H7 (cell line): ENCODE measurements around the gene ADGRV1. TPM values are rescaled to one million over a fixed set of nuclear protein-coding genes. Genes with fewer than 3 reads are reported as not detected.
"Not testable (repeated sequence)": the region's sequence is repeated elsewhere in the genome, so short reads cannot be mapped to it uniquely, and the experiment has no call there.

Experiments used
- DNase-seq: peaks from one replicate; pipeline ENCODE4 v3.0.0; 2012
- H3K27me3 ChIP-seq: 2 replicates; pipeline ENCODE4 v1.6.0; 2011; ENCODE audit warnings: mild to moderate bottlenecking, low read length; ENCODE audit not compliant: control insufficient read depth, insufficient read depth
- H3K36me3 ChIP-seq: replicated peaks from 2 replicates; pipeline ENCODE4 v1.5.1; 2011; ENCODE audit warnings: low read length; ENCODE audit not compliant: control insufficient read depth, insufficient read depth
- H3K4me3 ChIP-seq: 2 replicates; pipeline ENCODE4 v1.5.1; 2011; ENCODE audit warnings: low read depth, mild to moderate bottlenecking, control low read depth, low read length, moderate library complexity; ENCODE audit not compliant: insufficient read depth
- total RNA-seq: library from RNA; depleted of rRNA; stranded (reverse); fragments of >200 nt; shearing (Covaris generic); gene quantifications from 2 replicates; pipeline ENCODE4 v1.2.3, GENCODE V29; 2014

ADGRV1 gene
- total RNA-seq, 1 experiment from 2014 or later, result 28.8 TPM

- no peak for DNase-seq
- H3K4me3 ChIP-seq, result no peak overlapping the region
- no peaks in the 10 kb centered on the region for H3K36me3 ChIP-seq
- H3K27me3 ChIP-seq, result no peaks in the 10 kb centered on the region
Measured at GRCh38 chr5:90949469-90950358, 391.1 kb downstream of the ADGRV1 start.

- no peaks in the 10 kb centered on the region for H3K27me3 ChIP-seq
- no peak overlapping the region for H3K4me3 ChIP-seq
- no peaks in the 10 kb centered on the region for H3K36me3 ChIP-seq
- DNase-seq, result no peak
Measured at GRCh38 chr5:90955001-90955635, 396.5 kb downstream of the ADGRV1 start.

GRCh38 chr5:90956511-90957097, 398.0 kb downstream of the ADGRV1 start:
- Histone ChIP-seq H3K4me3 (no peak overlapping the region), H3K27me3 (no peaks in the 10 kb centered on the region), H3K36me3 (no peaks in the 10 kb centered on the region)
- DNase-seq, result no peak

GRCh38 chr5:90957906-90958305, 399.3 kb downstream of the ADGRV1 start:
- DNase-seq, result no peak
- Histone ChIP-seq H3K27me3 (no peaks in the 10 kb centered on the region), H3K36me3 (no peaks in the 10 kb centered on the region), H3K4me3 (no peak overlapping the region)

- H3K27me3 ChIP-seq, result no peaks in the 10 kb centered on the region
- no peak overlapping the region for H3K4me3 ChIP-seq
- DNase-seq, result no peak
- H3K36me3 ChIP-seq, result no peaks in the 10 kb centered on the region
Measured at GRCh38 chr5:90959262-90959661, 400.7 kb downstream of the ADGRV1 start.

- no peak for DNase-seq
- H3K36me3 ChIP-seq, result no peaks in the 10 kb centered on the region
- H3K27me3 ChIP-seq, result no peaks in the 10 kb centered on the region
- no peak overlapping the region for H3K4me3 ChIP-seq
Measured at GRCh38 chr5:90962481-90962880, 403.9 kb downstream of the ADGRV1 start.

GRCh38 chr5:90965110-90965685, 406.6 kb downstream of the ADGRV1 start:
- DNase-seq, result no peak
- Histone ChIP-seq H3K27me3 (no peaks in the 10 kb centered on the region), H3K4me3 (no peak overlapping the region), H3K36me3 (no peaks in the 10 kb centered on the region)

- H3K36me3 ChIP-seq, result no peaks in the 10 kb centered on the region
- no peak overlapping the region for H3K4me3 ChIP-seq
- no peak for DNase-seq
- H3K27me3 ChIP-seq, result no peaks in the 10 kb centered on the region
Measured at GRCh38 chr5:90967443-90967842, 408.8 kb downstream of the ADGRV1 start.

GRCh38 chr5:90967851-90968250, 409.3 kb downstream of the ADGRV1 start:
- Histone ChIP-seq H3K36me3 (no peaks in the 10 kb centered on the region), H3K4me3 (no peak overlapping the region), H3K27me3 (no peaks in the 10 kb centered on the region)
- no peak for DNase-seq

- Histone ChIP-seq H3K36me3 (no peaks in the 10 kb centered on the region), H3K27me3 (no peaks in the 10 kb centered on the region)
- DNase-seq, result no peak
Measured at GRCh38 chr5:90968319-90968718, 409.7 kb downstream of the ADGRV1 start.

GRCh38 chr5:90969945-90970344, 411.3 kb downstream of the ADGRV1 start:
- not testable (repeated sequence) for H3K4me3 ChIP-seq, H3K36me3 ChIP-seq, H3K27me3 ChIP-seq, DNase-seq

More at GRCh38 chr5:90968319-90968718, 409.7 kb downstream of the ADGRV1 start:
- no peak overlapping the region for H3K4me3 ChIP-seq

GRCh38 chr5:90981177-90981576, 422.6 kb downstream of the ADGRV1 start:
- Histone ChIP-seq H3K36me3 (no peaks in the 10 kb centered on the region), H3K4me3 (no peak overlapping the region), H3K27me3 (no peaks in the 10 kb centered on the region)
- DNase-seq, result no peak

- Histone ChIP-seq H3K27me3 (no peaks in the 10 kb centered on the region), H3K4me3 (no peak overlapping the region), H3K36me3 (no peaks in the 10 kb centered on the region)
- DNase-seq, result no peak
Measured at GRCh38 chr5:90981821-90982220, 423.2 kb downstream of the ADGRV1 start.

GRCh38 chr5:90982576-90982975, 424.0 kb downstream of the ADGRV1 start:
- DNase-seq, result no peak
- Histone ChIP-seq H3K4me3 (no peak overlapping the region), H3K27me3 (no peaks in the 10 kb centered on the region)

GRCh38 chr5:90983148-90983547, 424.6 kb downstream of the ADGRV1 start:
- DNase-seq, result no peak

More at GRCh38 chr5:90982576-90982975, 424.0 kb downstream of the ADGRV1 start:
- no peaks in the 10 kb centered on the region for H3K36me3 ChIP-seq

More at GRCh38 chr5:90983148-90983547, 424.6 kb downstream of the ADGRV1 start:
- no peaks in the 10 kb centered on the region for H3K27me3 ChIP-seq
- H3K36me3 ChIP-seq, result no peaks in the 10 kb centered on the region
- no peak overlapping the region for H3K4me3 ChIP-seq
